ENCODE measurements around the gene CHST8. TPM values are rescaled to one million over a fixed set of nuclear protein-coding genes. Genes with fewer than 3 reads are reported as not detected.

The CHST8 gene
- total RNA-seq, 1 donor from 2014 or later, result 0.35 TPM

DNA sequence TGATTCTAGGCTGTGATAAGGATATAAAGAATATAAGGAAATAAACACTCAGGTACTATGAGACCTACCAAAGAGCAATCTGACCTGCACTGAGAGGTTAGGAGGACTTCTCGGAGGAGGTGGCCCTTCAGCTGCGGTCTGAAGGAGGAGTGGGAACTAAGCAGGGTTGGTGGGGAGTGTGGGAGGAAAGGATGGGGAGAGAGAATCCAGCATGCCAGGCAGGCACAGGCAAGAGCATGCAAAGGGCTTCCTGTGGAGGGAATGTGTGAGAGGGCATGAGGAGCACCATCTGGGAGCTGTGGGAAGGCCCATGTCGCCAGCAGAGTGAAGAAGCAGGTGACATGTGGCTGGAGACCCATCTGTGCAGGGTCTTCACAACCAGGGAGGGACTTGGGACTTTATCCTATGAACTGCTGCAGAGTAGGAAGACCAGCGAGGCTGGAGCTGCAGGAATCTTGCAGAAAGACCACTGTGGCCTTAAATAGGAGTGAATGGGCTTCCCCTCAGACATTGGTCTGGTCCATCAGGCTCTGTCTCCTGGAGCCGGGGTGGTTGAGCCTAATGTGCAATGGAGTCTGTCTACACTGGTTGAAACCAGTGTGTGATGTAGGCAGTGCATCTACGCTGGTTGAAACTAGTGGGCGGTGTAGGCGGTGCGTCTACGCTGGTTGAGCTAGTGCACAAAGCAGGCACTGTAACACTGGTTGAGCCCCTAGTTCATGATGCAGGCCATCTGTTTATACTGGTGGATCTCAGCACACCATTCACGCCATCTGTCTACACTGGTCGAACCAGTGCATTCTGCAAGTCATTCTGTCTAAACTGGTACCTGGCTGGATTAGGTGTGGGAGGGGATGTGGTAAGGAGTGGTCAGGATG is 6.4 kb downstream of the CHST8 start:
- peaks cover 29% of the 10 kb centered on the region for H3K27me3 Mint-ChIP-seq (ENCODE audit: unreplicated experiment)
- no peaks in the 10 kb centered on the region for H3K9me3 Mint-ChIP-seq (ENCODE audit: unreplicated experiment)
- TF ChIP-seq CTCF (IDR thresholded peaks at IDR 0.05), result no peak
- DNase-seq (ENCODE audit: extremely low spot score, unreplicated experiment), result no peak
- H3K4me1 Mint-ChIP-seq (ENCODE audit: unreplicated experiment), result no peaks in the 10 kb centered on the region
- no peak overlapping the region for H3K4me3 Mint-ChIP-seq (ENCODE audit: unreplicated experiment)
- H3K36me3 Mint-ChIP-seq (ENCODE audit: unreplicated experiment), result no peaks in the 10 kb centered on the region
- H3K27ac Mint-ChIP-seq (ENCODE audit: unreplicated experiment), result no peak overlapping the region

DNA sequence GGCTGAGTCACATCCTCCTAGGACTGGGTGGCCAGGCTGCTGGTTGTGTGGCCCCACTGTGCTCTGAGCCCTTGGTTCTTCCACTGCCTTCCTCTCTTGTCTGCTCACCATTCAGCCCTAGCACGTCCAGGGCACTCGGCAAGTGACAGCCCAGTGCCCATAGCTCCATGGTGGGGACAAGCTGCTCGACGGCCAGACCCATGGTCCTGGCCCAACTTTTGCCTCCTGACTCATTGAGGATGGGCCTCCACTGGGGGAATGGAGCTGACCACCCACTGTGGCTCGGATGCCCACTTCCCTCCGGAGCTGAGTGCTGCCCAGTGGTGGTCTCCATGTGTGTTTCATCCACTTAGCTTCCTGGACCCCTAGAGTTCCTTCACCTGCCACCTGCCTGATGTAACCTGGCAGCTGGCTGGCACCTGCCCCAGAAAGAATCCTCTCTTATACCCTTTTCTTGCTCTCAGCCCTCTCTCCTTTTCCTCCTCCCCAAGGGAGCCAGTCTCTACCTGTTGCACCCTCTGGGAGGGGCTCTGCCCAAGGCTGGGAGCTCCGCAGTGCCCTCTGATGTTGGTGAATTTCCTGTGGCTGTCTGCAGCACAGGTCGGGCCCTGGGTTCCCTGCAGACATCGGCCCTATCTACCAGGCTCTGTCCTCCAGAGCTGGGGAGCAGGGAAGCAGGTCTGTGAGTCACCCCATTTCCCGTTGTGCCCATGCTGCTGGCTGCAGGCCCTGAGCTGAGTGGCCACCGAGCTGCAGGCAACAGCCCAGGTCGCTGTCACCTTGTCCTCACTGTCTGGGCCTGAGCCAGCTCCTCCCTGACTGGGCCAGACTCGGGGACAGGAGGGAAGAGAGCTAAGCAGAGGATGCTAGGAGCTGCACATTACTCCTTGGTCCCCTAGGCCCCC is 7.4 kb downstream of the CHST8 start:
- no peak overlapping the region for H3K27ac Mint-ChIP-seq (ENCODE audit: unreplicated experiment)
- no peaks in the 10 kb centered on the region for H3K9me3 Mint-ChIP-seq (ENCODE audit: unreplicated experiment)
- H3K36me3 Mint-ChIP-seq (ENCODE audit: unreplicated experiment), result no peaks in the 10 kb centered on the region
- no peak for DNase-seq (ENCODE audit: extremely low spot score, unreplicated experiment)
- H3K4me3 Mint-ChIP-seq (ENCODE audit: unreplicated experiment), result no peak overlapping the region
- TF ChIP-seq CTCF (IDR thresholded peaks at IDR 0.05), result no peak
- no peaks in the 10 kb centered on the region for H3K4me1 Mint-ChIP-seq (ENCODE audit: unreplicated experiment)
- H3K27me3 Mint-ChIP-seq (ENCODE audit: unreplicated experiment), result peaks cover 20% of the 10 kb centered on the region

DNA sequence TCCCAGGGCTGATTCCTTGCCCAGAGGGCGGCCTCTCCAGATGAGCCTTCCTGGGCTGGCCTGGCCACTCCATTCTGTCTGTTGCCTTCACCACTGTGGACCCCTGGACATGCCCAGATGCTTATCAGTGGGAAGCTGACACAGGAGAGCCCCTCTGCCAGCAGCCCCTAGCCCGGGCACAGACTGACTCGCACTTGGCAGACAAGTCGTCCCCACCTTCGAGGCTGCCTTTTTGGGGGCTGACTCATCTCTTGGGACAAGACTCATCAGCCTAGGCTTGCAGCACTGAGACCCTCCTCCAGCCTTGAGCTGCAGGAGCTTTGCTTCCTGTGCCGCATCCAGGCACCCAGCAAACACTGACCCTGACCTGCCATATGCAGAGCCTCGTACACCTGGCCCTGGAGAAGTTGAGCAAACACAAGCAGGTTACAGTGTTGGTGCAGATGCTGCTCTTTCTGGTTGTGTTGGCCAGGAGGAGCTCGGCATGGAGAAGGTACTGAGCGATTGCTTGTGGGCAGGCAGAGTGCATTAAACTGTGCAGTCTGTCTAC is 8.1 kb downstream of the CHST8 start:
- no peaks in the 10 kb centered on the region for H3K4me1 Mint-ChIP-seq (ENCODE audit: unreplicated experiment)
- no peak for DNase-seq (ENCODE audit: extremely low spot score, unreplicated experiment)
- H3K27ac Mint-ChIP-seq (ENCODE audit: unreplicated experiment), result no peak overlapping the region
- H3K27me3 Mint-ChIP-seq (ENCODE audit: unreplicated experiment), result peaks cover 13% of the 10 kb centered on the region
- TF ChIP-seq CTCF (IDR thresholded peaks at IDR 0.05), result no peak
- H3K4me3 Mint-ChIP-seq (ENCODE audit: unreplicated experiment), result no peak overlapping the region
- H3K9me3 Mint-ChIP-seq (ENCODE audit: unreplicated experiment), result no peaks in the 10 kb centered on the region
- H3K36me3 Mint-ChIP-seq (ENCODE audit: unreplicated experiment), result no peaks in the 10 kb centered on the region

GRCh38 chr19:33630880-33631608 is 9.3 kb downstream of the CHST8 start:
- Mint-ChIP-seq H3K36me3 (ENCODE audit: unreplicated experiment) (no peaks in the 10 kb centered on the region), H3K9me3 (ENCODE audit: unreplicated experiment) (no peaks in the 10 kb centered on the region), H3K4me1 (ENCODE audit: unreplicated experiment) (no peaks in the 10 kb centered on the region), H3K4me3 (ENCODE audit: unreplicated experiment) (no peak overlapping the region), H3K27me3 (ENCODE audit: unreplicated experiment) (peaks cover 6% of the 10 kb centered on the region), H3K27ac (ENCODE audit: unreplicated experiment) (no peak overlapping the region)
- TF ChIP-seq CTCF (IDR thresholded peaks at IDR 0.05), result no peak
- DNase-seq (ENCODE audit: extremely low spot score, unreplicated experiment), result peak; percentile 73
